H9 (cell line): ENCODE results near the gene SPATA20. TPM values are rescaled to one million over a fixed set of nuclear protein-coding genes. Genes with fewer than 3 reads are reported as not detected.

Experiments used
- DNase-seq: peaks from one replicate; pipeline ENCODE4 v3.0.0-alpha.2; 2017
- H2AFZ ChIP-seq: one replicate; pipeline ENCODE4 v1.6.1; 2013; ENCODE audit warnings: mild to moderate bottlenecking, low read length, control low read depth, moderate library complexity
- H2AK5ac ChIP-seq: 2 replicates; pipeline ENCODE4 v1.6.1; 2013; ENCODE audit warnings: low read length, control low read depth, mixed read lengths; ENCODE audit not compliant: insufficient read length
- H2BK120ac ChIP-seq: one replicate; pipeline ENCODE4 v1.6.1; 2013; ENCODE audit warnings: low read depth, mild to moderate bottlenecking, low read length, control low read depth, inconsistent platforms; ENCODE audit not compliant: poor library complexity, severe bottlenecking
- H2BK12ac ChIP-seq: 2 replicates; pipeline ENCODE4 v1.6.1; 2013; ENCODE audit warnings: low read length, control low read depth, mixed read lengths, low read depth; ENCODE audit not compliant: insufficient read length
- H2BK15ac ChIP-seq: 2 replicates; pipeline ENCODE4 v1.6.1; 2013; ENCODE audit warnings: low read depth, low read length, control low read depth
- H2BK20ac ChIP-seq: one replicate; pipeline ENCODE4 v1.6.1; 2013; ENCODE audit warnings: low read depth, mild to moderate bottlenecking, low read length, control low read depth, inconsistent platforms; ENCODE audit not compliant: poor library complexity, severe bottlenecking
- H2BK5ac ChIP-seq: 2 replicates; pipeline ENCODE4 v1.6.1; 2013; ENCODE audit warnings: low read length, control low read depth, mixed read lengths; ENCODE audit not compliant: insufficient read length
- H3K14ac ChIP-seq: 2 replicates; pipeline ENCODE4 v1.6.1; 2013; ENCODE audit warnings: low read length, control low read depth; ENCODE audit not compliant: insufficient read depth
- H3K18ac ChIP-seq: 2 replicates; pipeline ENCODE4 v1.6.1; 2013; ENCODE audit warnings: low read depth, mild to moderate bottlenecking, mixed read lengths, low read length, control low read depth; ENCODE audit not compliant: insufficient read length
- H3K23ac ChIP-seq: 2 replicates; pipeline ENCODE4 v1.6.1; 2013; ENCODE audit warnings: low read length, control low read depth, mixed read lengths, low read depth; ENCODE audit not compliant: insufficient read length
- H3K23me2 ChIP-seq: 2 replicates; pipeline ENCODE4 v1.6.1; 2013; ENCODE audit warnings: low read depth, mild to moderate bottlenecking, mixed read lengths, low read length, control low read depth; ENCODE audit not compliant: insufficient read length, poor library complexity, severe bottlenecking
- H3K27ac ChIP-seq: 2 replicates; pipeline ENCODE4 v1.5.1; 2013; ENCODE audit warnings: low read length, control low read depth, mixed read lengths, low read depth; ENCODE audit not compliant: insufficient read length
- H3K27me3 ChIP-seq: 2 replicates; pipeline ENCODE4 v1.6.1; 2013; ENCODE audit warnings: low read length, control low read depth, inconsistent platforms; ENCODE audit not compliant: insufficient read depth
- H3K4ac ChIP-seq: 2 replicates; pipeline ENCODE4 v1.6.1; 2013; ENCODE audit warnings: low read depth, mild to moderate bottlenecking, control low read depth, inconsistent platforms, low read length, moderate library complexity
- H3K4me1 ChIP-seq: 2 replicates; pipeline ENCODE4 v1.6.1; 2013; ENCODE audit warnings: low read length, control low read depth, inconsistent platforms; ENCODE audit not compliant: insufficient read depth
- H3K4me2 ChIP-seq: 2 replicates; pipeline ENCODE4 v1.6.1; 2013; ENCODE audit warnings: low read length, control low read depth, mixed read lengths; ENCODE audit not compliant: insufficient read length, insufficient read depth
- H3K56ac ChIP-seq: 2 replicates; pipeline ENCODE4 v1.6.1; 2013; ENCODE audit warnings: low read depth, mild to moderate bottlenecking, mixed read lengths, low read length, control low read depth; ENCODE audit not compliant: insufficient read length
- H3K79me1 ChIP-seq: 2 replicates; pipeline ENCODE4 v1.6.1; 2013; ENCODE audit warnings: low read depth, mild to moderate bottlenecking, moderate library complexity, low read length, control low read depth, inconsistent platforms; ENCODE audit not compliant: insufficient read depth, poor library complexity, severe bottlenecking
- H3K79me2 ChIP-seq: 2 replicates; pipeline ENCODE4 v1.6.1; 2013; ENCODE audit warnings: low read length, control low read depth, inconsistent platforms; ENCODE audit not compliant: insufficient read depth
- H3K9ac ChIP-seq: 2 replicates; pipeline ENCODE4 v1.6.1; 2013; ENCODE audit warnings: low read length, control low read depth, mixed read lengths; ENCODE audit not compliant: insufficient read length; ENCODE audit errors: extremely low read depth
- H3K9me3 ChIP-seq: one replicate; pipeline ENCODE4 v1.6.1; 2013; ENCODE audit warnings: low read depth, low read length, inconsistent platforms; ENCODE audit not compliant: control insufficient read depth
- H3T11ph ChIP-seq: one replicate; pipeline ENCODE4 v1.6.1; 2013; ENCODE audit warnings: mild to moderate bottlenecking, low read length, control low read depth, inconsistent platforms
- H4K20me1 ChIP-seq: one replicate; pipeline ENCODE4 v1.6.1; 2013; ENCODE audit not compliant: control insufficient read depth, insufficient read length, insufficient read depth
- H4K5ac ChIP-seq: 2 replicates; pipeline ENCODE4 v1.6.1; 2013; ENCODE audit warnings: low read depth, mild to moderate bottlenecking, mixed read lengths, low read length, control low read depth; ENCODE audit not compliant: insufficient read length
- H4K8ac ChIP-seq: replicated peaks from 2 replicates; pipeline ENCODE4 v1.6.1; 2013; ENCODE audit warnings: low read length, control low read depth, mixed read lengths, low read depth; ENCODE audit not compliant: insufficient read length
- H4K91ac ChIP-seq: 2 replicates; pipeline ENCODE4 v1.6.1; 2013; ENCODE audit warnings: low read depth, mild to moderate bottlenecking, moderate library complexity, mixed read lengths, low read length, control low read depth; ENCODE audit not compliant: insufficient read length
- H3K27ac Mint-ChIP-seq, 3 experiments: 2 replicates in 2 of 3; 3 replicates in 1 of 3; pipeline ENCODE4 v1.8.0; 2020 to 2021; ENCODE audit warnings: mixed read lengths in 3 of 3, mild to moderate bottlenecking in 1 of 3, moderate library complexity in 1 of 3
- H3K27me3 Mint-ChIP-seq: 2 replicates; pipeline ENCODE4 v1.8.0; 2021; ENCODE audit warnings: low read depth, mild to moderate bottlenecking, moderate library complexity, mixed read lengths
- H3K36me3 Mint-ChIP-seq, 3 experiments: 2 replicates in 2 of 3; 3 replicates in 1 of 3; pipeline ENCODE4 v1.8.0; 2020 to 2021; ENCODE audit warnings: low read depth in 3 of 3, mixed read lengths in 3 of 3; ENCODE audit not compliant: insufficient read depth in 1 of 3
- H3K4me1 Mint-ChIP-seq, 2 experiments: 2 replicates each; pipeline ENCODE4 v1.8.0; 2020; ENCODE audit warnings: mixed read lengths in 2 of 2
- H3K4me3 Mint-ChIP-seq, 2 experiments: 2 replicates in 1 of 2; 3 replicates in 1 of 2; pipeline ENCODE4 v1.8.0; 2020 to 2021; ENCODE audit warnings: mild to moderate bottlenecking in 2 of 2, mixed read lengths in 2 of 2, moderate library complexity in 1 of 2
- H3K9me3 Mint-ChIP-seq, 2 experiments: 2 replicates in 1 of 2; 3 replicates in 1 of 2; pipeline ENCODE4 v1.8.0; 2020; ENCODE audit warnings: mild to moderate bottlenecking in 2 of 2, mixed read lengths in 2 of 2, moderate library complexity in 1 of 2
- CTCF ChIP-seq: fragments of 200-600 bp; sonication (generic); conservative IDR thresholded peaks from 3 replicates; pipeline ENCODE4 v1.8.0; 2021; ENCODE audit warnings: antibody characterized with exemption, mild to moderate bottlenecking
- WGBS: extraction: QIAGEN DNeasy Blood & Tissue Kit; methylation state at CpG from one replicate; pipeline ENCODE4 v1.1.7; 2013; ENCODE audit warnings: missing lambda C conversion rate, low lambda C conversion rate, mixed read lengths; ENCODE audit not compliant: insufficient read length; ENCODE audit errors: extremely low coverage; 5-methylcytosine and 5-hydroxymethylcytosine counted together
- total RNA-seq: library from RNA; stranded (reverse); gene quantifications from 2 replicates; pipeline ENCODE4 v1.2.1, GENCODE V29; 2021

The SPATA20 gene
- total RNA-seq, 1 experiment from 2014 or later, result 23.9 TPM

- Histone ChIP-seq H3K4me2 (no peak overlapping the region), H3K18ac (no peak overlapping the region), H2BK120ac (no peak overlapping the region), H3K79me2 (no peaks in the 10 kb centered on the region), H3K27me3 (no peaks in the 10 kb centered on the region), H2BK5ac (no peak overlapping the region), H2AFZ (no peak overlapping the region), H4K91ac (no peak overlapping the region), H3T11ph (no peak overlapping the region), H3K27ac (no peak overlapping the region), H3K14ac (no peak overlapping the region), H3K79me1 (no peaks in the 10 kb centered on the region), H4K8ac (no peak overlapping the region), H4K20me1 (peaks cover 2% of the 10 kb centered on the region), H4K5ac (no peak overlapping the region), H3K4me1 (no peaks in the 10 kb centered on the region), H2BK15ac (no peak overlapping the region), H2BK12ac (no peak overlapping the region), H3K9ac (no peak overlapping the region), H2BK20ac (no peak overlapping the region), H3K9me3 (no peaks in the 10 kb centered on the region), H3K23ac (no peak overlapping the region), H2AK5ac (no peak overlapping the region), H3K23me2 (no peaks in the 10 kb centered on the region), H3K56ac (no peak overlapping the region), H3K4ac (no peak overlapping the region)
- peak; percentile 78 for TF ChIP-seq CTCF
- H3K9me3 Mint-ChIP-seq, result no peaks in the 10 kb centered on the region
- H3K4me1 Mint-ChIP-seq, result peaks cover 9 to 18% of the 10 kb centered on the region in 2 experiments
- WGBS, result no CpG with 5 or more reads among the region's 34 CpGs
- H3K4me3 Mint-ChIP-seq, result no peak overlapping the region
- H3K27me3 Mint-ChIP-seq, result peaks cover 2% of the 10 kb centered on the region; the same call in 1 of the 2 replicates
- no peak overlapping the region for H3K27ac Mint-ChIP-seq
- DNase-seq, result peak; percentile 92
- no peaks in the 10 kb centered on the region; a peak in 1 of 7 replicates for H3K36me3 Mint-ChIP-seq
Measured at GRCh38 chr17:50596191-50597037, 49.4 kb downstream of the SPATA20 start.
